Testis (tissue), 3 donors: Measurements from ENCODE around the gene RPS15A. TPM values are rescaled to one million over a fixed set of nuclear protein-coding genes. Genes with fewer than 3 reads are reported as not detected.

Source experiments
- DNase-seq: peaks from one replicate; pipeline ENCODE4 v3.0.0-alpha.2; 2019
- H3K27ac ChIP-seq, 2 donors: fragments of 200-600 bp; sonication (generic); one replicate each; pipeline ENCODE4 v1.5.1; 2019
- H3K27me3 ChIP-seq: fragments of 200-600 bp; sonication (generic); one replicate; pipeline ENCODE4 v1.5.1; 2019
- H3K36me3 ChIP-seq: fragments of 200-600 bp; sonication (generic); one replicate; pipeline ENCODE4 v1.5.1; 2017; ENCODE audit warnings: low read depth; ENCODE audit errors: missing control alignments
- H3K4me1 ChIP-seq: fragments of 200-600 bp; sonication (generic); one replicate; pipeline ENCODE4 v1.5.1; 2019
- H3K4me3 ChIP-seq, 2 donors: fragments of 200-600 bp; sonication (generic); one replicate each; pipeline ENCODE4 v1.5.1; 2017 to 2019
- H3K9me3 ChIP-seq: fragments of 200-600 bp; sonication (generic); one replicate; pipeline ENCODE4 v1.5.1; 2017
- POLR2A ChIP-seq: fragments of 450-650 bp; IDR thresholded peaks from one replicate; pipeline ENCODE4 v1.6.1; 2017; ENCODE audit warnings: antibody characterized with exemption, mild to moderate bottlenecking, moderate library complexity
- WGBS, 2 donors: methylation state at CpG; one replicate each; pipeline ENCODE4 v1.1.5; 2018; 5-methylcytosine and 5-hydroxymethylcytosine counted together
- intact Hi-C: fragments of 100-400 bp; cut with DNase I; formaldehyde crosslinking; loops from one replicate; pipeline ENCODE4 v1.15.1; 2023; ENCODE audit warnings: low total_unique reads
- polyA plus RNA-seq: library from polyadenylated mRNA; stranded (reverse); fragments of 350-450 nt; fragmentation: Illumina TruSeq; extraction: RNeasy Lipid Tissue Mini Kit (QIAGEN cat#74804); gene quantifications from one replicate; pipeline ENCODE4 v1.2.3, GENCODE V29; 2014; ENCODE audit warnings: low read depth, low replicate concordance; ENCODE audit not compliant: insufficient read depth
- total RNA-seq, 2 donors: library from RNA; depleted of rRNA; stranded (reverse); fragments of >200 nt; gene quantifications; one replicate each; pipeline ENCODE4 v1.2.3, GENCODE V29; 2016
- TF ChIP-seq, protein P1 (sequence below), 3 experiments: fragments of 450-650 bp in 2 of 3; fragments of 200-600 bp in 1 of 3; sonication (generic) in 1 of 3; IDR thresholded peaks; one replicate each; pipeline ENCODE4 v1.5.1; 2016 to 2019; ENCODE audit warnings: antibody characterized with exemption in 3 of 3, mild to moderate bottlenecking in 2 of 3, moderate library complexity in 1 of 3

The RPS15A gene
- total and polyA plus RNA-seq, 3 donors from 2014 or later, result 342 to 1,223 (median 970) TPM

DNA sequence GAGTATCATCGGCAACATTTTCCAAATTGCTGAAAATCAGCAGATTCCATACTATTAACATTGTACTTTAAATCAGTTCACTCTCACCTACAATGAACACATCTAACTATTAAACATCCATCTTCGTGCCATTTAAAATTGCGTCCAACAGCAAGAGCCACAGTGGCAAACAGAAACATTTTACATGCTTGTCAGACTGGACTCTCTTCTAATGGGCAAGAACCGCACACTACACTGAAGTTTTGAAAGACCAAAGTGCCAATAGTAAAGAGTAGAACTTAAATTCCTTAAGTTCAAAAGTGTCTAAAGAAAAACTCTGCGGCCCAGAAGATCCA, 652 bp downstream of the RPS15A start:
- no peaks in the 10 kb centered on the region for H3K27me3 ChIP-seq
- no peaks in the 10 kb centered on the region for H3K36me3 ChIP-seq
- no peak for TF ChIP-seq POLR2A
- TF ChIP-seq, protein P1, sequence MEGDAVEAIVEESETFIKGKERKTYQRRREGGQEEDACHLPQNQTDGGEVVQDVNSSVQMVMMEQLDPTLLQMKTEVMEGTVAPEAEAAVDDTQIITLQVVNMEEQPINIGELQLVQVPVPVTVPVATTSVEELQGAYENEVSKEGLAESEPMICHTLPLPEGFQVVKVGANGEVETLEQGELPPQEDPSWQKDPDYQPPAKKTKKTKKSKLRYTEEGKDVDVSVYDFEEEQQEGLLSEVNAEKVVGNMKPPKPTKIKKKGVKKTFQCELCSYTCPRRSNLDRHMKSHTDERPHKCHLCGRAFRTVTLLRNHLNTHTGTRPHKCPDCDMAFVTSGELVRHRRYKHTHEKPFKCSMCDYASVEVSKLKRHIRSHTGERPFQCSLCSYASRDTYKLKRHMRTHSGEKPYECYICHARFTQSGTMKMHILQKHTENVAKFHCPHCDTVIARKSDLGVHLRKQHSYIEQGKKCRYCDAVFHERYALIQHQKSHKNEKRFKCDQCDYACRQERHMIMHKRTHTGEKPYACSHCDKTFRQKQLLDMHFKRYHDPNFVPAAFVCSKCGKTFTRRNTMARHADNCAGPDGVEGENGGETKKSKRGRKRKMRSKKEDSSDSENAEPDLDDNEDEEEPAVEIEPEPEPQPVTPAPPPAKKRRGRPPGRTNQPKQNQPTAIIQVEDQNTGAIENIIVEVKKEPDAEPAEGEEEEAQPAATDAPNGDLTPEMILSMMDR (IDR thresholded peaks at IDR 0.05), result no peak
- H3K27ac ChIP-seq, result peak overlapping the region; percentile 57 to 71
- peak overlapping the region; percentile 74 to 93 for H3K4me3 ChIP-seq
- intact Hi-C loops, result no loop called here
- 0 to 2% methylated on average over 5 of the region's 5 CpGs for WGBS, 2 donors
- H3K4me1 ChIP-seq, result peaks cover 25% of the 10 kb centered on the region
- H3K9me3 ChIP-seq, result no peaks in the 10 kb centered on the region
- DNase-seq, result no peak

DNA sequence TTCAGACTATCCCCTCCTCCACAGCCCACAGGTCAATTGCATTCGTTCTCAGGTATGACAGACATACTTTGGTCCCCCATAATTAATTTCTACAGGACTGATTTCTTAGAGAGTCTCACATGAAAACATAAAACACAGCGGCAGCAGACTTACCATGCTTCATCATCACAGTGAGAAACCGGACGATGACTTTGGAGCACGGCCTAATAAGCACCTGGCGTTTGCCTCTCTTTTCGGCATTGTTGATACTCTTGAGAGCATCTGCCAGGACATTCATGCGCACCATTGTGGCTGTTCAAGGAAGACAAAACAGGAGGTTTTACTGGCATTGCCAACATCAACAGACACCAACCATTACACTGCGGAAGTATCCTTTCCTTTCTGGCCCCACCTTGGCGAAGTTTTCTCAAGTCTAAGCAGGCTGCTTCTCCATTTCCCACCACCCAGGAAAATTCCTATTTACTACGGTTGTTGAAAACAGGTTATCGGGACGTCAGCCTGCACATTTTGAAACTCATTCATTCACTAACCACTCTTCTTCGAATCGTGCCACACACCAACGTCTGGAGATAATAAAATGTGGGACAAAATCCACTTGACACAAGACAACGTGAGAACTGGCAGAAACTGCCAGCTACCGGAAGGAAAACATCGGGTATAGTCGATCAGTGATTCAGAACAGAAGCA, 1.2 kb downstream of the RPS15A start:
- 2 to 6% methylated on average over 20 of the region's 20 CpGs for WGBS, 2 donors
- Histone ChIP-seq H3K4me1 (peaks cover 25% of the 10 kb centered on the region), H3K9me3 (no peaks in the 10 kb centered on the region), H3K4me3 (peak overlapping the region; percentile 74 to 93), H3K27me3 (no peaks in the 10 kb centered on the region), H3K27ac (peak overlapping the region; percentile 57 to 71), H3K36me3 (no peaks in the 10 kb centered on the region)
- intact Hi-C loops, result no loop called here
- TF ChIP-seq, protein P1 (IDR thresholded peaks at IDR 0.05), result no peak
- no peak for TF ChIP-seq POLR2A
- no peak for DNase-seq

DNA sequence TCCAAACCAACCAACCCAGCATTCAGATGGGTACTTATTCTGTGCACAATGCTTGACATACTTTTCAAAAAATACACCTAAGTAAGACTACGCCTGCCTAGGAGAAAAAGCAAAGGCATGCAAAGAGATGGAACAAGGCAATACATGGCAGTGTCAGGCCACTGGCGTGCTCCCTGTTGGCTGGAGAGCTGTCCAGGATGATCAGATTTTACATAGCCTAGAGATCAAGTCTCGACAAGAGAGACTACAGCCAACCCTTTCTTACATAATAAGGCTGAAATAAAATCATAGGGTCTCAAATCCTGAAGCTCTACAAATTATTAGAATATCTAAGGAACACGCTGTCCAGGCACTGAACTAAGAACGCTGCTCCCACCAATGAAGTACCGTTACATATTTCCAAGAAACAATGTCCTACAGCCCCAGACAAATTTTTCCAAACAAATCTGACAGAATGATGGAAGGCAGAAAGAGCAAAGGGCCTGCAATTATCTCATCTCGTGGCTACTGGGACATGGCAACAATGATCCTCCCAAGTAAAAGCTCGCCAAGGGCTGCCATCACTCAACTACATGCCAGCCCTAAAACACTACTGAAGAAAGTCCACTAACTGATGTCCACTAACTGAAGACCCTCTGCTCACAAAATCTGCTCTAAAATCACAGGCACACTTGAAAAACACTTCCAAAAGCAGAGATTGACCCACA, 5.1 kb downstream of the RPS15A start:
- peaks cover 25% of the 10 kb centered on the region for H3K4me1 ChIP-seq
- no peaks in the 10 kb centered on the region for H3K9me3 ChIP-seq
- H3K27ac ChIP-seq, result no peak overlapping the region

DNA sequence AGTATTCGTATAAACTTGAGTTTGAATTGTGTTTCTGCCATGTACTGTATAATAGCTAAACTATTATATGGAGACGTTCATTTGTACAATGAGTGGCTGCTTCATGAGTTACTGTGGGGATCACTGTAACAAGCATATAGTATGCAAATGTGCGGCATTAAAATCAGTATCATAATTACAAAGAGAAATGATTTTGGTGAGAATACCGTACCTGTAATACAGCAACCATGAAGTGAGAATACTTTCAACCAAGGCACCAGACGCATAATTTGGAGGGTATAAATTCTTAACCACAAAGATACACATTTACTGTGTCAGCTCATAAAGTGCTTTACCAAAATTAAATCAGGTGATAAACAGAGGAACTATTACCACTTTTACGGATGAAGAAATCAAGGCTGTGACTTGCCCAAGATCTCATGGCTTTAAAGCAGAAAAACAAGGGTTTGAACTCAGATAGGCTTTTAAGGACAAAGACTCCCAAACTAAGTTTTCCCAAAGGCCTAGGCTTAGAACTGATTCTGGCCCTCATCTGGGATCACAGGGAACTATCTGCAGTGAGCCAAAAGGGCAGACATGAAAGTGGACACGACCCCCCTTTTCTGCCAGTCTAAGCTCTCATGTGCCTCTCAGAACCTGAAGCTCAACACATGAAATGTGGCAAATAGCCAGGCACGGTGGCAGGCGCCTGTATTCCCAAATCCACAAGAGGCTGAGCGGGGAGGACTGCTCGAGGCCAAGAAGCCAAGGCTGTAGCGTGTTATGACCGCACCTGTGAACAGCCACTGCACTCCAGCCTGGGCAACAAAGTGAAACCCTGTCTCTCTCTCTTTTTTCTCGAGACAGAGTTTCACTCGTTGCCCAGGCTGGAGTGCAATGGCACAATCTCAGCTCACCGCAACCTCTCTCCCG, 6.4 kb downstream of the RPS15A start:
- WGBS, 2 donors, result 79 to 83% methylated on average over 17 of the region's 17 CpGs
- Histone ChIP-seq H3K27me3 (no peaks in the 10 kb centered on the region), H3K36me3 (no peaks in the 10 kb centered on the region), H3K9me3 (no peaks in the 10 kb centered on the region), H3K4me1 (peaks cover 22% of the 10 kb centered on the region), H3K4me3 (no peak overlapping the region), H3K27ac (no peak overlapping the region)
- intact Hi-C loops, result no loop called here
- TF ChIP-seq POLR2A, result no peak
- TF ChIP-seq, protein P1 (IDR thresholded peaks at IDR 0.05), result no peak
- no peak for DNase-seq

More for the DNA sequence above, 5.1 kb downstream of the RPS15A start:
- intact Hi-C loops, result no loop called here
- Histone ChIP-seq H3K27me3 (no peaks in the 10 kb centered on the region), H3K36me3 (no peaks in the 10 kb centered on the region), H3K4me3 (no peak overlapping the region)
- no peak for TF ChIP-seq POLR2A
- TF ChIP-seq, protein P1 (IDR thresholded peaks at IDR 0.05), result no peak
- 56 to 69% methylated on average over 8 of the region's 8 CpGs for WGBS, 2 donors
- no peak for DNase-seq
